GM12878 (cell line): ENCODE data around the gene LILRB2. TPM values are rescaled to one million over a fixed set of nuclear protein-coding genes. Genes with fewer than 3 reads are reported as not detected.

Source experiments
- ATAC-seq: fragments of 200-7000 bp; cut with Tn5 transposase; 3 replicates; pipeline ENCODE4 v1.9.1; 2020; ENCODE audit warnings: mild to moderate bottlenecking, moderate library complexity
- BruUV-seq: library from RNA; stranded (reverse); fragments of 400-500 nt; replicated peaks from 2 replicates; lab custom pipeline; 2021; lab: Mats Ljungman, UMichigan
- CTCF ChIA-PET: fragments of 300-600 bp; sonication (Branson Sonifier 250); formaldehyde crosslinking; extraction: SDS; loops from one replicate; lab custom pipeline; 2021; ENCODE audit warnings: inconsistent platforms; lab: Yijun Ruan, JAX
- POLR2A ChIA-PET: fragments of 350-600 bp; formaldehyde crosslinking; extraction: SDS; loops from one replicate; lab custom pipeline; 2021; ENCODE audit warnings: inconsistent platforms; lab: Charles Lee
- RAD21 ChIA-PET: fragments of 300-600 bp; sonication (Branson Sonifier 250); formaldehyde crosslinking; loops from one replicate; lab custom pipeline; 2023; ENCODE audit warnings: antibody characterized with exemption; ENCODE audit not compliant: unreplicated experiment; lab: Charles Lee
- SMC1A ChIA-PET: fragments of 300-600 bp; sonication (Branson Sonifier 250); formaldehyde crosslinking; loops from one replicate; lab custom pipeline; 2023; ENCODE audit not compliant: unreplicated experiment, uncharacterized antibody; lab: Charles Lee
- DNase-seq: peaks from one replicate; pipeline ENCODE4 v3.0.0-alpha.2; 2011; ENCODE audit warnings: low read depth, low spot score
- FAIRE-seq: peaks from 3 replicates; lab custom pipeline; 2011; peaks lifted over from hg19 to GRCh38; lab: Jason Lieb, UNC
- H2AFZ ChIP-seq: 2 replicates; pipeline ENCODE4 v1.6.0; 2011; ENCODE audit warnings: low read depth, low read length, control low read depth; ENCODE audit not compliant: control insufficient read depth
- H3K27ac ChIP-seq: 2 replicates; pipeline ENCODE4 v1.5.1; 2011; ENCODE audit warnings: control low read depth; ENCODE audit not compliant: control insufficient read depth, insufficient read depth
- H3K27me3 ChIP-seq, 2 experiments: replicated peaks in 1 of 2; 2 replicates each; pipeline versions ENCODE4 v1.6.0 to v1.6.1; 2011; ENCODE audit warnings: low read length in 1 of 2; ENCODE audit not compliant: control insufficient read depth in 2 of 2, insufficient read depth in 2 of 2
- H3K36me3 ChIP-seq, 2 experiments: 2 replicates each; pipeline ENCODE4 v1.5.1; 2011; ENCODE audit warnings: low read length in 1 of 2; ENCODE audit not compliant: control insufficient read depth in 2 of 2, insufficient read depth in 2 of 2
- H3K4me1 ChIP-seq: 2 replicates; pipeline ENCODE4 v1.6.1; 2011; ENCODE audit warnings: mild to moderate bottlenecking, low read length, moderate library complexity, mixed read lengths; ENCODE audit not compliant: control insufficient read depth, insufficient read depth
- H3K4me2 ChIP-seq: 2 replicates; pipeline ENCODE4 v1.6.0; 2011; ENCODE audit warnings: control low read depth; ENCODE audit not compliant: control insufficient read depth, insufficient read depth
- H3K4me3 ChIP-seq: fragments of 200-600 bp; sonication (generic); 2 replicates; pipeline ENCODE4 v1.5.1; 2016
- H3K79me2 ChIP-seq: 2 replicates; pipeline ENCODE4 v1.6.0; 2011; ENCODE audit warnings: low read length; ENCODE audit not compliant: control insufficient read depth, insufficient read depth
- H3K9ac ChIP-seq: 2 replicates; pipeline ENCODE4 v1.8.0; 2011; ENCODE audit warnings: low read length, control low read depth, mixed read lengths; ENCODE audit not compliant: control insufficient read depth, insufficient read depth
- H3K9me3 ChIP-seq: replicated peaks from 3 replicates; pipeline ENCODE4 v1.5.1; 2011; ENCODE audit warnings: mild to moderate bottlenecking, low read length; ENCODE audit not compliant: control insufficient read depth, insufficient read depth
- H4K20me1 ChIP-seq: 2 replicates; pipeline ENCODE4 v1.6.0; 2011; ENCODE audit not compliant: control insufficient read depth, insufficient read depth
- DPF2 ChIP-seq: fragments of 450-650 bp; IDR thresholded peaks from 2 replicates; pipeline ENCODE4 v1.6.1; 2017; ENCODE audit warnings: mild to moderate bottlenecking
- MTA3 ChIP-seq: IDR thresholded peaks from 2 replicates; pipeline ENCODE4 v1.6.1; 2012; ENCODE audit warnings: low read length, inconsistent platforms, borderline replicate concordance
- RAD21 ChIP-seq: IDR thresholded peaks from 2 replicates; pipeline ENCODE4 v1.6.1; 2011; ENCODE audit warnings: mild to moderate bottlenecking, low read depth, low read length, moderate library complexity; ENCODE audit not compliant: insufficient read depth
- SP1 ChIP-seq: IDR thresholded peaks from one replicate; pipeline ENCODE4 v1.6.1; 2011; ENCODE audit warnings: low read depth, low read length
- TCF7 ChIP-seq: IDR thresholded peaks from 2 replicates; pipeline ENCODE4 v1.6.1; 2014; ENCODE audit warnings: antibody characterized with exemption, borderline replicate concordance
- ZNF384 ChIP-seq: IDR thresholded peaks from 2 replicates; pipeline ENCODE4 v1.6.1; 2012; ENCODE audit warnings: low read depth, mild to moderate bottlenecking, low read length, improper control_type of control experiment, borderline replicate concordance
- WGBS: methylation state at CpG from one replicate; pipeline ENCODE4 v1.1.6; 2016; ENCODE audit warnings: low lambda C conversion rate; ENCODE audit not compliant: insufficient replicate concordance, insufficient coverage; ENCODE audit errors: missing lambda C conversion rate; 5-methylcytosine and 5-hydroxymethylcytosine counted together
- in situ Hi-C: fragments of 300-500 bp; cut with MboI; formaldehyde crosslinking; loops from 9 replicates; pipeline ENCODE4 v1.14.3; 2018; ENCODE audit warnings: mixed read lengths
- intact Hi-C: fragments of 100-400 bp; cut with micrococcal nuclease; formaldehyde crosslinking; loops from one replicate; pipeline ENCODE4 v1.14.2; 2022; ENCODE audit not compliant: unreplicated experiment
- polyA plus RNA-seq, 11 experiments: library from polyadenylated mRNA; depleted of rRNA in 4 of 11; unstranded in 6 of 11; stranded (reverse) in 5 of 11; fragments of >200 nt; fragmentation: Nextera tagmentation in 4 of 11; fragmentation: Illumina TruSeq in 1 of 11; extraction: Ambion mirVana in 4 of 11; extraction: Trizol in 1 of 11; gene quantifications; 1 replicate in 1 of 11; 2 replicates in 10 of 11; pipeline versions ENCODE4 v1.2.1 to v1.2.3, GENCODE V29; 2011 to 2016; ENCODE audit warnings: inconsistent platforms in 2 of 11, missing spikeins in 2 of 11, low read depth in 1 of 11
- total RNA-seq, 4 experiments: library from RNA; depleted of rRNA in 3 of 4; stranded (reverse); fragments of >200 nt in 3 of 4; fragmentation: Illumina TruSeq in 1 of 4; extraction: Trizol in 1 of 4; gene quantifications; 2 replicates each; pipeline versions ENCODE4 v1.2.1 to v1.2.3, GENCODE V29; 2013 to 2021
- TF ChIP-seq, protein P1 (sequence below): fragments of 450-650 bp; IDR thresholded peaks from 2 replicates; pipeline ENCODE4 v1.6.1; 2017; ENCODE audit warnings: borderline replicate concordance
- TF ChIP-seq, protein P2 (sequence below), 3 experiments: IDR thresholded peaks in 2 of 3; conservative IDR thresholded peaks in 1 of 3; 2 replicates each; pipeline ENCODE4 v1.5.1; 2011; ENCODE audit warnings: low read depth in 3 of 3, low read length in 3 of 3, mild to moderate bottlenecking in 3 of 3, control low read depth in 2 of 3, moderate library complexity in 2 of 3, inconsistent platforms in 1 of 3, mixed read lengths in 1 of 3; ENCODE audit not compliant: control insufficient read depth in 2 of 3, insufficient read depth in 1 of 3; ENCODE audit errors: extremely low read depth in 1 of 3
- TF ChIP-seq, protein P3 (sequence below): fragments of 450-650 bp; conservative IDR thresholded peaks from 2 replicates; pipeline ENCODE4 v1.6.1; 2017; ENCODE audit warnings: mild to moderate bottlenecking, moderate library complexity

The LILRB2 gene
- total and polyA plus RNA-seq, 10 of the 15 experiments (the other 5 are each of a cell fraction or from before 2014, with no cell fraction given): 0.08 to 0.18 (median 0.15) TPM; not detected in 4

DNA sequence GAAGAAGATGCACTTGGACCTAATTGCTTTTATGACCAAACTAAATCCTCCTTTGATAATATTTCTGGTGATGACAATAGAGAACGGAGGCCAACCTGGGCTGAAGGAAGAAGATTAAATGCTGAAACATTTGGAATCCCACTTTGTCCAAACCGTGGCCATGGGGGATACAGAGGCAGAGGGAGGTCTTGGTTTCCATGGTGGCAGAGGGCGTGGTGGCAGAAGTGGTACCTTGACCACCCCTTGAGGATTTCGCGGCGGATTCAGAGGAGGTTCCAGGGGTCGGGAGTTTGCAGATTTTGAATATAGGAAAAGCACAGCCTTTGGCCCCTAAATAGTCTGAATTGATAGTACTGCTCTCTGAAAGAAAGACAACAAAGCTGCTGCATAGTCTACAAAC lies 50.9 kb downstream of the LILRB2 start:
- in situ Hi-C loops: loop anchor here (10.0 kb wide), 2 partner anchors 435 to 1035 kb away; partner anchors contain the start of gene ZNF665

More for the DNA sequence above, 50.9 kb downstream of the LILRB2 start:
- H3K4me1 ChIP-seq: no peaks in the 10 kb centered on the region
- ChIA-PET POLR2A (interaction anchor here (2.2 kb wide), 1 partner anchor 41 kb away, joined by 7 read pairs; the partner anchor contains the start of gene MBOAT7), CTCF (interaction anchor here (0.7 to 1.0 kb wide), 2 partner anchors 54 to 161 kb away, joined by 3 read pairs; no protein-coding TSS in a partner anchor), SMC1A (interaction anchor here (0.6 kb wide), 1 partner anchor 161 kb away, joined by 3 read pairs; no protein-coding TSS in a partner anchor)
- no peaks in the 10 kb centered on the region; the same call in 2 of the 3 replicates for H3K9me3 ChIP-seq
- FAIRE-seq: no peak
- ATAC-seq: no peak
- H3K4me3 ChIP-seq: no peak overlapping the region
- TF ChIP-seq SP1 (no peak), ZNF384 (no peak), RAD21 (no peak), MTA3 (no peak), TCF7 (no peak), DPF2 (no peak)
- TF ChIP-seq, protein P1, sequence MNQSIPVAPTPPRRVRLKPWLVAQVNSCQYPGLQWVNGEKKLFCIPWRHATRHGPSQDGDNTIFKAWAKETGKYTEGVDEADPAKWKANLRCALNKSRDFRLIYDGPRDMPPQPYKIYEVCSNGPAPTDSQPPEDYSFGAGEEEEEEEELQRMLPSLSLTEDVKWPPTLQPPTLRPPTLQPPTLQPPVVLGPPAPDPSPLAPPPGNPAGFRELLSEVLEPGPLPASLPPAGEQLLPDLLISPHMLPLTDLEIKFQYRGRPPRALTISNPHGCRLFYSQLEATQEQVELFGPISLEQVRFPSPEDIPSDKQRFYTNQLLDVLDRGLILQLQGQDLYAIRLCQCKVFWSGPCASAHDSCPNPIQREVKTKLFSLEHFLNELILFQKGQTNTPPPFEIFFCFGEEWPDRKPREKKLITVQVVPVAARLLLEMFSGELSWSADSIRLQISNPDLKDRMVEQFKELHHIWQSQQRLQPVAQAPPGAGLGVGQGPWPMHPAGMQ: no peak
- TF ChIP-seq, protein P2, sequence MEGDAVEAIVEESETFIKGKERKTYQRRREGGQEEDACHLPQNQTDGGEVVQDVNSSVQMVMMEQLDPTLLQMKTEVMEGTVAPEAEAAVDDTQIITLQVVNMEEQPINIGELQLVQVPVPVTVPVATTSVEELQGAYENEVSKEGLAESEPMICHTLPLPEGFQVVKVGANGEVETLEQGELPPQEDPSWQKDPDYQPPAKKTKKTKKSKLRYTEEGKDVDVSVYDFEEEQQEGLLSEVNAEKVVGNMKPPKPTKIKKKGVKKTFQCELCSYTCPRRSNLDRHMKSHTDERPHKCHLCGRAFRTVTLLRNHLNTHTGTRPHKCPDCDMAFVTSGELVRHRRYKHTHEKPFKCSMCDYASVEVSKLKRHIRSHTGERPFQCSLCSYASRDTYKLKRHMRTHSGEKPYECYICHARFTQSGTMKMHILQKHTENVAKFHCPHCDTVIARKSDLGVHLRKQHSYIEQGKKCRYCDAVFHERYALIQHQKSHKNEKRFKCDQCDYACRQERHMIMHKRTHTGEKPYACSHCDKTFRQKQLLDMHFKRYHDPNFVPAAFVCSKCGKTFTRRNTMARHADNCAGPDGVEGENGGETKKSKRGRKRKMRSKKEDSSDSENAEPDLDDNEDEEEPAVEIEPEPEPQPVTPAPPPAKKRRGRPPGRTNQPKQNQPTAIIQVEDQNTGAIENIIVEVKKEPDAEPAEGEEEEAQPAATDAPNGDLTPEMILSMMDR (IDR thresholded peaks at IDR 0.05 in 2 of 3, conservative IDR thresholded peaks at IDR 0.05 in 1 of 3; ENCODE audit: control insufficient read depth in 2 of 3, extremely low read depth in 1 of 3, insufficient read depth in 1 of 3, low read depth in 3 of 3, low read length in 3 of 3): no peak
- TF ChIP-seq, protein P3, sequence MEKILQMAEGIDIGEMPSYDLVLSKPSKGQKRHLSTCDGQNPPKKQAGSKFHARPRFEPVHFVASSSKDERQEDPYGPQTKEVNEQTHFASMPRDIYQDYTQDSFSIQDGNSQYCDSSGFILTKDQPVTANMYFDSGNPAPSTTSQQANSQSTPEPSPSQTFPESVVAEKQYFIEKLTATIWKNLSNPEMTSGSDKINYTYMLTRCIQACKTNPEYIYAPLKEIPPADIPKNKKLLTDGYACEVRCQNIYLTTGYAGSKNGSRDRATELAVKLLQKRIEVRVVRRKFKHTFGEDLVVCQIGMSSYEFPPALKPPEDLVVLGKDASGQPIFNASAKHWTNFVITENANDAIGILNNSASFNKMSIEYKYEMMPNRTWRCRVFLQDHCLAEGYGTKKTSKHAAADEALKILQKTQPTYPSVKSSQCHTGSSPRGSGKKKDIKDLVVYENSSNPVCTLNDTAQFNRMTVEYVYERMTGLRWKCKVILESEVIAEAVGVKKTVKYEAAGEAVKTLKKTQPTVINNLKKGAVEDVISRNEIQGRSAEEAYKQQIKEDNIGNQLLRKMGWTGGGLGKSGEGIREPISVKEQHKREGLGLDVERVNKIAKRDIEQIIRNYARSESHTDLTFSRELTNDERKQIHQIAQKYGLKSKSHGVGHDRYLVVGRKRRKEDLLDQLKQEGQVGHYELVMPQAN: no peak
- TF ChIP-seq, all 136 proteins: peak for 0
- H2AFZ ChIP-seq: no peak overlapping the region
- no peak for DNase-seq
- 0 out of 2 replicates have a peak, but pooled peaks cover 4% of the 10 kb centered on the region for H4K20me1 ChIP-seq
- no peak overlapping the region for H3K27ac ChIP-seq
- intact Hi-C loops: loop anchor here (2.0 kb wide), 1 partner anchor 161 kb away; no protein-coding TSS in a partner anchor
- H3K9ac ChIP-seq: no peak overlapping the region
- no peaks in the 10 kb centered on the region for H3K27me3 ChIP-seq
- H3K79me2 ChIP-seq: no peaks in the 10 kb centered on the region
- RAD21 ChIA-PET: interaction anchor here (0.6 kb wide), 1 partner anchor 313 kb away, joined by 4 read pairs; no protein-coding TSS in a partner anchor
- BruUV-seq: no TSS peak
- WGBS: 42% methylated on average over 7 of the region's 7 CpGs
- no peaks in the 10 kb centered on the region for H3K36me3 ChIP-seq
- no peak overlapping the region for H3K4me2 ChIP-seq
